OCI-LY7 (cell line): ENCODE measurements around the gene OASL. TPM values are rescaled to one million over a fixed set of nuclear protein-coding genes. Genes with fewer than 3 reads are reported as not detected.

Experiments
- BruUV-seq: library from RNA; stranded (reverse); fragments of 400-500 nt; replicated peaks from 2 replicates; lab custom pipeline; 2021; lab: Mats Ljungman, UMichigan
- CTCF ChIA-PET: fragments of 300-600 bp; sonication (Branson Sonifier 250); formaldehyde crosslinking; loops from one replicate; lab custom pipeline; 2022; ENCODE audit warnings: antibody characterized with exemption; ENCODE audit not compliant: unreplicated experiment; lab: Charles Lee
- POLR2A ChIA-PET: fragments of 300-600 bp; sonication (Branson Sonifier 250); formaldehyde crosslinking; loops from one replicate; lab custom pipeline; 2022; ENCODE audit warnings: antibody characterized with exemption; lab: Charles Lee
- DNase-seq: peaks from one replicate; pipeline ENCODE4 v3.0.0-alpha.2; 2015; ENCODE audit warnings: low spot score
- H2AFZ ChIP-seq: fragments of 200-600 bp; sonication (generic), shearing (Covaris generic); 2 replicates; pipeline ENCODE4 v1.6.1; 2014; ENCODE audit warnings: mild to moderate bottlenecking, antibody characterized with exemption, low read length, moderate library complexity
- H3K27ac ChIP-seq: fragments of 200-600 bp; sonication (generic); 2 replicates; pipeline ENCODE4 v1.5.1; 2014; ENCODE audit warnings: mixed run types, low read depth, mild to moderate bottlenecking, moderate library complexity, low read length, inconsistent platforms; ENCODE audit not compliant: poor library complexity, severe bottlenecking
- H3K36me3 ChIP-seq: fragments of 200-600 bp; sonication (generic); 2 replicates; pipeline ENCODE4 v1.6.1; 2014; ENCODE audit warnings: mild to moderate bottlenecking, antibody characterized with exemption, low read length, moderate library complexity, mixed read lengths; ENCODE audit not compliant: insufficient read depth
- H3K4me1 ChIP-seq: fragments of 200-600 bp; sonication (generic); 2 replicates; pipeline ENCODE4 v1.5.1; 2014; ENCODE audit warnings: mild to moderate bottlenecking, low read length; ENCODE audit not compliant: insufficient read depth, poor library complexity, severe bottlenecking
- H3K4me2 ChIP-seq: fragments of 200-600 bp; sonication (generic); 2 replicates; pipeline ENCODE4 v1.6.1; 2014; ENCODE audit warnings: mild to moderate bottlenecking, low read length
- H3K4me3 ChIP-seq: fragments of 200-600 bp; sonication (generic); 2 replicates; pipeline ENCODE4 v1.5.1; 2014; ENCODE audit warnings: mild to moderate bottlenecking, low read depth, low read length; ENCODE audit not compliant: poor library complexity, severe bottlenecking
- H3K79me2 ChIP-seq: fragments of 200-600 bp; sonication (generic); 2 replicates; pipeline ENCODE4 v1.6.1; 2016; ENCODE audit warnings: low read depth, mild to moderate bottlenecking, low read length, moderate library complexity, mixed read lengths; ENCODE audit not compliant: insufficient read depth
- H3K9me2 ChIP-seq: fragments of 200-600 bp; sonication (generic); 2 replicates; pipeline ENCODE4 v1.6.1; 2016; ENCODE audit warnings: mild to moderate bottlenecking, low read length, mixed read lengths; ENCODE audit not compliant: insufficient read depth
- H3K9me3 ChIP-seq: fragments of 200-600 bp; sonication (generic); 2 replicates; pipeline ENCODE4 v1.6.1; 2014; ENCODE audit warnings: mild to moderate bottlenecking, mixed run types, low read length, mixed read lengths
- H4K20me1 ChIP-seq: fragments of 200-600 bp; sonication (generic); 2 replicates; pipeline ENCODE4 v1.6.1; 2014; ENCODE audit warnings: mild to moderate bottlenecking, antibody characterized with exemption, low read length, moderate library complexity, mixed read lengths; ENCODE audit not compliant: insufficient read depth
- EZH2phosphoT487 ChIP-seq: fragments of 200-600 bp; sonication (generic); IDR thresholded peaks from 2 replicates; pipeline ENCODE4 v1.6.1; 2018; ENCODE audit warnings: low read depth, borderline replicate concordance, mild to moderate bottlenecking, mixed run types, antibody characterized with exemption, low read length, moderate library complexity, mixed read lengths
- intact Hi-C: fragments of 100-400 bp; cut with micrococcal nuclease; formaldehyde crosslinking; loops from one replicate; pipeline ENCODE4 v1.10.0; 2022; ENCODE audit not compliant: unreplicated experiment
- total RNA-seq, 2 experiments: library from RNA; depleted of rRNA in 1 of 2; stranded (reverse); fragments of >200 nt in 1 of 2; shearing (Covaris generic) in 1 of 2; gene quantifications; 2 replicates each; pipeline ENCODE4 v1.2.3, GENCODE V29; 2014 to 2022
- TF ChIP-seq, protein P1 (sequence below): fragments of 200-600 bp; sonication (generic); conservative IDR thresholded peaks from 2 replicates; pipeline ENCODE4 v1.5.1; 2014; ENCODE audit warnings: mild to moderate bottlenecking, antibody characterized with exemption, low read length, moderate library complexity, mixed read lengths

OASL gene
- total RNA-seq, 2 experiments from 2014 or later = 0.09 to 0.25 TPM

GRCh38 chr12:121057794-121058193 lies 18.7 kb upstream of the OASL start:
- intact Hi-C loops = no loop called here
- no peaks in the 10 kb centered on the region for H3K9me3 ChIP-seq
- DNase-seq = no peak
- no peak for TF ChIP-seq EZH2phosphoT487
- TF ChIP-seq, protein P1, sequence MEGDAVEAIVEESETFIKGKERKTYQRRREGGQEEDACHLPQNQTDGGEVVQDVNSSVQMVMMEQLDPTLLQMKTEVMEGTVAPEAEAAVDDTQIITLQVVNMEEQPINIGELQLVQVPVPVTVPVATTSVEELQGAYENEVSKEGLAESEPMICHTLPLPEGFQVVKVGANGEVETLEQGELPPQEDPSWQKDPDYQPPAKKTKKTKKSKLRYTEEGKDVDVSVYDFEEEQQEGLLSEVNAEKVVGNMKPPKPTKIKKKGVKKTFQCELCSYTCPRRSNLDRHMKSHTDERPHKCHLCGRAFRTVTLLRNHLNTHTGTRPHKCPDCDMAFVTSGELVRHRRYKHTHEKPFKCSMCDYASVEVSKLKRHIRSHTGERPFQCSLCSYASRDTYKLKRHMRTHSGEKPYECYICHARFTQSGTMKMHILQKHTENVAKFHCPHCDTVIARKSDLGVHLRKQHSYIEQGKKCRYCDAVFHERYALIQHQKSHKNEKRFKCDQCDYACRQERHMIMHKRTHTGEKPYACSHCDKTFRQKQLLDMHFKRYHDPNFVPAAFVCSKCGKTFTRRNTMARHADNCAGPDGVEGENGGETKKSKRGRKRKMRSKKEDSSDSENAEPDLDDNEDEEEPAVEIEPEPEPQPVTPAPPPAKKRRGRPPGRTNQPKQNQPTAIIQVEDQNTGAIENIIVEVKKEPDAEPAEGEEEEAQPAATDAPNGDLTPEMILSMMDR = no peak
- H3K4me2 ChIP-seq = no peak overlapping the region
- ChIA-PET POLR2A (no interaction called here), CTCF (no interaction called here)
- H3K27ac ChIP-seq = no peak overlapping the region
- H3K4me3 ChIP-seq = no peak overlapping the region
- H3K9me2 ChIP-seq = no peaks in the 10 kb centered on the region
- no TSS peak for BruUV-seq
- H3K4me1 ChIP-seq = peaks cover 12% of the 10 kb centered on the region
- no peaks in the 10 kb centered on the region for H3K36me3 ChIP-seq
- H2AFZ ChIP-seq = no peak overlapping the region
- H3K79me2 ChIP-seq = no peaks in the 10 kb centered on the region
- no peaks in the 10 kb centered on the region for H4K20me1 ChIP-seq

- ChIA-PET POLR2A (interaction anchor here (0.5 to 0.6 kb wide), 4 partner anchors 72 to 428 kb away, joined by 3 read pairs; no protein-coding TSS in a partner anchor), CTCF (no interaction called here)
- Histone ChIP-seq H2AFZ (no peak overlapping the region), H3K4me2 (no peak overlapping the region), H3K27ac (no peak overlapping the region), H3K9me2 (no peaks in the 10 kb centered on the region), H3K4me1 (no peaks in the 10 kb centered on the region), H3K79me2 (no peaks in the 10 kb centered on the region), H3K4me3 (no peak overlapping the region), H4K20me1 (no peaks in the 10 kb centered on the region), H3K9me3 (no peaks in the 10 kb centered on the region), H3K36me3 (no peaks in the 10 kb centered on the region)
- no TSS peak for BruUV-seq
- DNase-seq = no peak
- intact Hi-C loops = no loop called here
- TF ChIP-seq, protein P1 = no peak
- TF ChIP-seq EZH2phosphoT487 = no peak
These were observed 14.7 kb upstream of the OASL start for GRCh38 chr12:121053706-121054105.

GRCh38 chr12:121050725-121051124 lies 11.7 kb upstream of the OASL start:
- intact Hi-C loops = no loop called here
- POLR2A ChIA-PET = interaction anchor here (1.0 kb wide), 1 partner anchor 138 kb away, joined by 4 read pairs; no protein-coding TSS in a partner anchor

More at GRCh38 chr12:121050725-121051124, 11.7 kb upstream of the OASL start:
- Histone ChIP-seq H3K4me2 (no peak overlapping the region), H3K9me2 (no peaks in the 10 kb centered on the region), H2AFZ (no peak overlapping the region), H3K79me2 (no peaks in the 10 kb centered on the region), H3K4me3 (no peak overlapping the region), H3K4me1 (no peaks in the 10 kb centered on the region), H3K27ac (no peak overlapping the region), H4K20me1 (no peaks in the 10 kb centered on the region), H3K36me3 (no peaks in the 10 kb centered on the region), H3K9me3 (no peaks in the 10 kb centered on the region)
- BruUV-seq = no TSS peak
- no peak for TF ChIP-seq EZH2phosphoT487
- TF ChIP-seq, protein P1 = no peak
- DNase-seq = no peak
- CTCF ChIA-PET = no interaction called here
